Activated T-helper 9 cell treated with anti-CD3 and anti-CD28 coated beads, Interleukin-2, amount 50 U/mL, for 16 hours (primary cell): ENCODE data around the gene ADGRB3.
"Not testable (repeated sequence)": the region's sequence is repeated elsewhere in the genome, so short reads cannot be mapped to it uniquely, and the experiment has no call there.

Source experiments
- DNase-seq: peaks from one replicate; pipeline ENCODE4 v3.0.0-alpha.2; 2020; ENCODE audit warnings: low read depth

Gene ADGRB3

DNA sequence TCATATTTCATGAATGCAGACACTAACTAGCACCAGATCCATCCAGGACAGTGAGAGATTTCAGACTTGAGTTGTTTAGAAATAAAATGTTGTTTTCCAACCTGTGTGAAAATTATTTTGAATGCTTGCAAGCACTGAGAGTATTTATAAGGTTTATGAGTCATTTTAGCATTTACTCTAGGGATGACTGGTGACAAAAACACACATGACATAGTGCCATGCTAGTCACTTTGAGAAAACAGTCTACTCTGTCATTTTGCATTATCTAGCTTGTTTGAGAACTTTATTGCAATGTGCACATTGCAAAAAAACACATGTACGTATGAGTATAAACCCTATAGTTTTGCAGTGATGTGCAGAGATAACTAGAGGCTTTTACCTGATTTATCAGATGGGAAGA is 705.1 kb downstream of the ADGRB3 start:
- no peak for DNase-seq

GRCh38 chr6:69343851-69344250 is 708.8 kb downstream of the ADGRB3 start:
- DNase-seq, result no peak

DNA sequence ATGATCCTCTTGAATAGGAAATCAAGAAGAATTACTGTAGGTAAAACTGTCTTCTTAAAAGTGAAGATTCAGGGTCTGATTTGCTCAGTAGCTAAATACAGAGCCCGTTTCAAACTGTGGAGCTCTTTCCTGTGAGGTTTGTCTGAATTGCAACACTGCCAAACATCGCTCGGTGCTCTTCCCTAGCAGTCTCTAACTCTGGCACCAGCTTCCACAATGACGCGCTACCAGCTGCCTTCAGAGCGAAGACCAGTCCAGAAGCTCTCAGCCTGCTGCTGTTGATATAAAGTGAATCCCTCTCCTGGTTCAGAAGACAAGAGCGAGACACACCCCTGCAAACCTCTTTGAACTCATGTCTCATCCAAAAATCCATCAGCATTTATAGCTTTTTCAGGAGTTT is 714.7 kb downstream of the ADGRB3 start:
- no peak for DNase-seq

DNA sequence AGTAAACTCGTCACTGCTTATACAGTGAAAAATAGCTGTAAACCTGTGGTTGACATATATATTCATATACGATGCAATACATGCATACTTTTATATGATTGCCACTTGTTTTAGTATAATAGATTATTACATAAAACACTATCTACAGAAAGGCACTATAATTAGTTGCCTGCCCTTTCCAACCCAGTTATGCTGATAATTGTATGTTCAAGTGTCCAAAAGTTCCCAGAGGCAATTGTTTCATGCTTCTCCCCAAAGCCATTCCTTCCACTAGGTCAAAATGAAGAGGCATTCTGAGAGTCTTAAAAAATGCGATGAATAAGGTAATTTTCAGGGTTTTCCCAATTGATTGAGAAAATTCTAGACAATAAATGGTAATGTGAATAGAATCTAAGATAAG is 727.1 kb downstream of the ADGRB3 start:
- DNase-seq, result no peak

- no peak for DNase-seq
Observed at GRCh38 chr6:69366831-69367230, 731.7 kb downstream of the ADGRB3 start.

DNA sequence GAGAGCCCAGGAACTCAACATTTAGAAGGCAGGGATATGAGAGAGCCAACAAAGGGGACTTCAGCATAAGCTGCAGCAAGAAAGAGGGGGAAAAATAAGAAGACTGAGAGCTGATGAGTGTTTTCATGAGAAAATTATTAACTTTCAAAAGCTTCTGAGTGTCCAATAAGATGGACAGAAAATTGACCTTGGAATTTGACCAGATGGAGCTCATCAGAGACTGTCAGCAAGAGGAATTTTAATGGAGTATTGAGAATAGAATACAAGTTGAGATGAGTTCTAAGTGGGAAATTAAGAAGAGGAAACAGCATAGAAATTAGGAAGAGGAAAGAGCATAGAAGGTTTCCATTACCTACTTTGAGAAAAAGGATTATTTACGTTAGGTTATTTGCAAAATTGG is 733.5 kb downstream of the ADGRB3 start:
- DNase-seq, result no peak

GRCh38 chr6:69370763-69371162 is 735.7 kb downstream of the ADGRB3 start:
- DNase-seq, result no peak

- no peak for DNase-seq
Observed at GRCh38 chr6:69378326-69378725, 743.2 kb downstream of the ADGRB3 start.

- DNase-seq, result no peak
Observed at GRCh38 chr6:69379518-69379917, 744.4 kb downstream of the ADGRB3 start.

GRCh38 chr6:69383627-69384026 is 748.5 kb downstream of the ADGRB3 start:
- no peak for DNase-seq

DNA sequence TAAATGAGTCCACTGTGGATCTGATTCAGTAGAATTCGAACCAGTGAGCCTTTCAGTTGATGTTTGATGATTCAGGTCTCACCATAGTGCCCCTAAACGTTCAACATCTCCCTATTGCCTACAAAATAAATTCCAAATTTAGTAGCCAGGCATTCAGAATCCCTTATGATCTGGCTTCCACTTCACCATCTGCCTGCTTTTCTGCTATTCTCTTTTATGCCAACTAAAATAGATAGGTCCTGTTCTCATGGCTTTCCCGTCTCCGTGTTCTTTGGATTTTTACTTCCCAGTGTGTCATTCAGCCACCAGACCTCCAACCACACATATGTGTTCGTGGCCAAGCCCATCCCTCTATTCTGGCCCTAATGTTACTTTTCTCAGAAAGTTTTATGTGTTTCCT is 751.3 kb downstream of the ADGRB3 start:
- no peak for DNase-seq

GRCh38 chr6:69390125-69390524 is 755.0 kb downstream of the ADGRB3 start:
- DNase-seq, result no peak

DNA sequence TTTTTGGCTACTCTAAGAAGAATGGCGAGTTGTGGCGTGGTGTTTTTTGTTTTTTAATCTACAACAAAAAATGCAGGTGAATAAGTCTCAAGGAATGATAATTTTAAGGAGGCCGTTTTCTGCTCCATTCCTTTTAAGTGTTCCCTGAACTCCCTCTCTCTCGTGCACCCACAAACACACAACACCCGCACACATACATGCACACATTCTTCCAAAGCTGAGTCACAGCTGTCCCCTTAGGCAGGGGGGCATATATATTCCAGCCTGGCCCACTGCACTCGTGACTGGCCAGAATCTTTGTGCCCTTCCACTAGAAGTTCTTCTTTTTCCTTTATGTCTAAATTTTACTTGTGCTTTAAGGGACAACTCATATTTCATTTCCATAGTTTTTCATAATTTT is 756.0 kb downstream of the ADGRB3 start:
- no peak for DNase-seq

GRCh38 chr6:69392745-69393144 is 757.7 kb downstream of the ADGRB3 start:
- no peak for DNase-seq

DNA sequence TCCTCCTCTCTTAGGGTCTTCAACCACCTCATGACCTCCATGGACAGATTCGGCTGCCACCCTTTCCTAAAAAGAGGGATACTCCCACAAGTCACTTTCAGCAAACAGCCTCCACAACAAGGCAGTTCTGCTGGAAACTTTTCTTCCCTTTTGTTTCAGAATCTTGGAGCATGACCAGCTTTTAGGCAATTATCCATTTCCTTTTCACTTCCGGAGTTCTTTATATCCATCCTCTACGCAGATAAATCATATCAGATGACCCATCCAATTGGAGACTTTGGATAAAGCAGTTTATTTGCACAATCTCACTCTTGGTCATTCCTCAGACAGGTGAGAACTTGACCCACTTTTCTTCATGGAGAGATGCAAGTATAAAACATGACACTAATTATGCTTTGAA is 763.2 kb downstream of the ADGRB3 start:
- no peak for DNase-seq

DNA sequence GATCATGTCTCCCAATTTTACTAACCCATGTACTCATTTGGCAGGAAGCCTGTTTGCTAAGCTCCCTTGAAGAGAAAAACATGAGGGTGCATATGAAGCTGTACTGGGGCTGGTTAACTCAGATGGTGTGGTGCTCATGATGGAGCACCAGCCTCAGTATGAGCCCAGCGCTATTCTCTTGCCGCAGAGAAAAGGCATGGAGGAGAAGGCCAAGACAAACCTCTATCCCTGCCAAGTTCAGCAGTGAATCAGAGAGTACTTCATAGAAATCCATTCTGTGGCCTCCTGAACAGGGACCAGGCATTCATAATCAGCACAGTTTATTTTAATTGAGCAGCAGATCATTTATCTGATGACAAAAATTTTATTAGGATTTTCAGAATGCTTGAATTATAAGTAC is 763.6 kb downstream of the ADGRB3 start:
- DNase-seq, result no peak

- DNase-seq, result no peak
Observed at GRCh38 chr6:69408886-69409285, 773.8 kb downstream of the ADGRB3 start.

GRCh38 chr6:69416776-69417175 is 781.7 kb downstream of the ADGRB3 start:
- DNase-seq, result no peak

GRCh38 chr6:69421269-69421668 is 786.2 kb downstream of the ADGRB3 start:
- DNase-seq, result no peak

GRCh38 chr6:69422020-69422419 is 786.9 kb downstream of the ADGRB3 start:
- DNase-seq, result no peak

- DNase-seq, result no peak
Observed at GRCh38 chr6:69422475-69422874, 787.4 kb downstream of the ADGRB3 start.

GRCh38 chr6:69423785-69424184 is 788.7 kb downstream of the ADGRB3 start:
- no peak for DNase-seq

GRCh38 chr6:69424581-69424980 is 789.5 kb downstream of the ADGRB3 start:
- DNase-seq, result no peak

DNA sequence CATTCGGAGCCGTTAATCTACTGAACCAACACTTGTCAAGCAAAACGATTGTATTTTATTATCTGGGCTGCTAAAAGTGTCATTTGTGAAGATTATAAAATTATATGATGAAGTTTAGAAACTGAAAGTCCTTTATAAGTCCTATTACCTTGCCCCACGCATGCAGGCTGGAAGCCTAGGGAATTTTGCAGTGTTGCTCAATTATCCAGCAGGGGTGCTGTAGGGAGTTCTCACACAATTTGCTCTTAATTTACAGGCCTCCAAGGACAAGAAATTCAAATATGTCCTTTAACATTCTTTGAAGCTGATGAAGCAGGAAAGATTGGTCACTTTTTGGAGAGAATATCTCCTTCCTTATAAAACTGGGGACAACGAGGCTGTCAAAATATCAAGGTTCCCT is 792.8 kb downstream of the ADGRB3 start:
- no peak for DNase-seq

DNA sequence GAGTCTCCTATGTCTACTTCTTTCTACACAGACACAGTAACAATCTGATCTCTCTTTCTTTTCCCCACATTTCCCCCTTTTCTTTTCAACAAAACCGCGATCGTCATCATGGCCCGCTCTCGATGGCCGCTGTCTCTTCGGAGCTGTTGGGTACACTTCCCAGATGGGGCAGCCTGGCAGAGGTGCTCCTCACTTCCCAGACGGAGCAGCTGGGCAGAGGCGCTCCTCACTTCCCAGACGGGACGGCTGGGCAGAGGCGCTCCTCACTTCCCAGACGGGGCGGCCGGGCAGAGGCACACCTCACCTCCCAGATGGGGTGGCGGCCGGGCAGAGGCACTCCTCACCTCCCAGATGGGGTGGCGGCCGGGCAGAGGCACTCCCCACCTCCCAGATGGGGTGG is 797.1 kb downstream of the ADGRB3 start:
- DNase-seq, result not testable (repeated sequence)
